ENCODE measurements around the gene GSE1.

DNA sequence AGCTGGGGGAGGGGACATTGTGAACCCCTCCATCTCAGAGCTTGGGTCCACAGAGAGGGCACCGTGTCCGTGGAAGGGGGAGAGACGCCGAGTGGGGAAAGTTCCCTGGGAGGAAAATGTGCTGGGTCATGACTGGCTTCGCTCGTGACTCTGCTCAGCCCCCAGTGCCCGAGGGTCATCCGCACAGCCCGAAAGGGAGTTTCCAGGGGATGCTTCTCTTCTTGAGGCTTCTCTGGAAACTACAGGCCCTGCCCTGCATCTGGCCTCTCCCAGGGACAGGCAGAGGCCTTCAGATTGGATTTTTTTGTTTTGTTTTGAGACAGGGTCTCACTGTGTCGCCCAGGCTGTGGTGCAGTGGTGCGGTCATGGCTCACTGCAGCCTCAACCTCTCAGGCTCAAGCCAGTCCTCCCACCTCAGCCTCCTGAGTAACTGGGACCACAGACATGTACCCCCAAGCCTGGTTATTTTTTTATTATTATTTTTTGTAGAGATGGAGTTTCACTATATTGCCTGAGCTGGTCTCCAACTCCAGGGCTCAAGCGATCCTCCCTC lies 9.8 kb upstream of the GSE1 start:
- TF ChIP-seq, protein P1, sequence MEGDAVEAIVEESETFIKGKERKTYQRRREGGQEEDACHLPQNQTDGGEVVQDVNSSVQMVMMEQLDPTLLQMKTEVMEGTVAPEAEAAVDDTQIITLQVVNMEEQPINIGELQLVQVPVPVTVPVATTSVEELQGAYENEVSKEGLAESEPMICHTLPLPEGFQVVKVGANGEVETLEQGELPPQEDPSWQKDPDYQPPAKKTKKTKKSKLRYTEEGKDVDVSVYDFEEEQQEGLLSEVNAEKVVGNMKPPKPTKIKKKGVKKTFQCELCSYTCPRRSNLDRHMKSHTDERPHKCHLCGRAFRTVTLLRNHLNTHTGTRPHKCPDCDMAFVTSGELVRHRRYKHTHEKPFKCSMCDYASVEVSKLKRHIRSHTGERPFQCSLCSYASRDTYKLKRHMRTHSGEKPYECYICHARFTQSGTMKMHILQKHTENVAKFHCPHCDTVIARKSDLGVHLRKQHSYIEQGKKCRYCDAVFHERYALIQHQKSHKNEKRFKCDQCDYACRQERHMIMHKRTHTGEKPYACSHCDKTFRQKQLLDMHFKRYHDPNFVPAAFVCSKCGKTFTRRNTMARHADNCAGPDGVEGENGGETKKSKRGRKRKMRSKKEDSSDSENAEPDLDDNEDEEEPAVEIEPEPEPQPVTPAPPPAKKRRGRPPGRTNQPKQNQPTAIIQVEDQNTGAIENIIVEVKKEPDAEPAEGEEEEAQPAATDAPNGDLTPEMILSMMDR (IDR thresholded peaks at IDR 0.05): no peak
- TF ChIP-seq POLR2A (IDR thresholded peaks at IDR 0.05): no peak
- no peak for TF ChIP-seq EP300 (IDR thresholded peaks at IDR 0.05)
